Left lung (tissue), 10 donors: ENCODE data around the gene BACE1-AS. TPM values are rescaled to one million over a fixed set of nuclear protein-coding genes. Genes with fewer than 3 reads are reported as not detected.

ENCODE experiments used
- ATAC-seq: fragments of 200-7000 bp; cut with Tn5 transposase; one replicate; pipeline ENCODE4 v1.9.1; 2020; ENCODE audit warnings: moderate library complexity
- DNase-seq, 4 donors: peaks; one replicate each; pipeline ENCODE4 v3.0.0-alpha.2; 2013 to 2020
- H3K27ac ChIP-seq, 2 donors: fragments of 200-600 bp; sonication (generic) in 1 of 2; one replicate each; pipeline versions ENCODE4 v1.5.0 to v1.8.0; 2020 to 2021
- H3K27me3 ChIP-seq, 2 donors: fragments of 200-600 bp; sonication (generic) in 1 of 2; one replicate each; pipeline versions ENCODE4 v1.5.0 to v1.8.0; 2020 to 2021
- H3K36me3 ChIP-seq, 2 donors: fragments of 200-600 bp; sonication (generic) in 1 of 2; one replicate each; pipeline versions ENCODE4 v1.5.0 to v1.8.0; 2020 to 2021
- H3K4me1 ChIP-seq, 2 donors: fragments of 200-600 bp; one replicate each; pipeline ENCODE4 v1.8.0; 2021
- H3K4me3 ChIP-seq, 2 donors: fragments of 200-600 bp; sonication (generic) in 1 of 2; one replicate each; pipeline versions ENCODE4 v1.5.0 to v1.8.0; 2020 to 2021; ENCODE audit warnings: mild to moderate bottlenecking in 1 of 2
- H3K9me3 ChIP-seq, 2 donors: fragments of 200-600 bp; sonication (generic) in 1 of 2; one replicate each; pipeline versions ENCODE4 v1.5.0 to v1.8.0; 2020 to 2021
- intact Hi-C, 2 donors: fragments of 100-400 bp; cut with DNase I; formaldehyde crosslinking; loops; one replicate each; pipeline versions ENCODE4 v1.11.2 to v1.14.2; 2022
- polyA plus RNA-seq, 6 donors: library from polyadenylated mRNA; unstranded; fragments of 120-200 nt; gene quantifications; one replicate each; pipeline ENCODE4 v1.2.1, GENCODE V29; 2013; ENCODE audit not compliant: insufficient read length in 6 of 6
- total RNA-seq, 2 donors: library from RNA; stranded (reverse); fragmentation: NEBNext Ultra II Directional; extraction: Animal tissue kit (Norgen Biotek cat#: 25700); gene quantifications; one replicate each; pipeline ENCODE4 v1.2.1, GENCODE V29; 2021
- TF ChIP-seq, protein P1 (sequence below), 2 donors: fragments of 200-600 bp; sonication (generic) in 1 of 2; IDR thresholded peaks; one replicate each; pipeline versions ENCODE4 v1.5.0 to v1.8.0; 2021; ENCODE audit warnings: antibody characterized with exemption in 2 of 2
- donor health status: DM: no; HTN: yes; CAD: no.
- donor health status: DM: no; HTN: no; CAD: no.

BACE1-AS gene
- total and polyA plus RNA-seq, 8 donors: 6.4 to 24.3 (median 21.6) TPM

- Histone ChIP-seq H3K36me3 (peaks cover 0 to 47% of the 10 kb centered on the region in 2 donors), H3K4me1 (no peaks in the 10 kb centered on the region), H3K4me3 (no peak overlapping the region), H3K27me3 (no peaks in the 10 kb centered on the region), H3K27ac (no peak overlapping the region), H3K9me3 (no peaks in the 10 kb centered on the region)
- intact Hi-C loops: no loop called here
- DNase-seq (no peak), ATAC-seq (no peak)
- TF ChIP-seq, protein P1, sequence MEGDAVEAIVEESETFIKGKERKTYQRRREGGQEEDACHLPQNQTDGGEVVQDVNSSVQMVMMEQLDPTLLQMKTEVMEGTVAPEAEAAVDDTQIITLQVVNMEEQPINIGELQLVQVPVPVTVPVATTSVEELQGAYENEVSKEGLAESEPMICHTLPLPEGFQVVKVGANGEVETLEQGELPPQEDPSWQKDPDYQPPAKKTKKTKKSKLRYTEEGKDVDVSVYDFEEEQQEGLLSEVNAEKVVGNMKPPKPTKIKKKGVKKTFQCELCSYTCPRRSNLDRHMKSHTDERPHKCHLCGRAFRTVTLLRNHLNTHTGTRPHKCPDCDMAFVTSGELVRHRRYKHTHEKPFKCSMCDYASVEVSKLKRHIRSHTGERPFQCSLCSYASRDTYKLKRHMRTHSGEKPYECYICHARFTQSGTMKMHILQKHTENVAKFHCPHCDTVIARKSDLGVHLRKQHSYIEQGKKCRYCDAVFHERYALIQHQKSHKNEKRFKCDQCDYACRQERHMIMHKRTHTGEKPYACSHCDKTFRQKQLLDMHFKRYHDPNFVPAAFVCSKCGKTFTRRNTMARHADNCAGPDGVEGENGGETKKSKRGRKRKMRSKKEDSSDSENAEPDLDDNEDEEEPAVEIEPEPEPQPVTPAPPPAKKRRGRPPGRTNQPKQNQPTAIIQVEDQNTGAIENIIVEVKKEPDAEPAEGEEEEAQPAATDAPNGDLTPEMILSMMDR (IDR thresholded peaks at IDR 0.05): no peak
Measured at GRCh38 chr11:117337076-117337475, 45.9 kb downstream of the BACE1-AS start.

Other genes with a start within 250 kb of the BACE1-AS start
- 10 to 100 TPM; 28.0 to 49.6 TPM for gene SIK3, start 192.9 kb upstream of the BACE1-AS start, total RNA-seq
- 10 to 100 TPM; 31.4 to 40.2 (median 35.9) TPM for gene SIK3, start 192.9 kb upstream of the BACE1-AS start, polyA plus RNA-seq
- 10 to 100 TPM; 78.1 to 82.3 TPM for gene PAFAH1B2, start 147.1 kb upstream of the BACE1-AS start, total RNA-seq
- gene PAFAH1B2, start 147.1 kb upstream of the BACE1-AS start, polyA plus RNA-seq: 10 to 100 TPM; 58.9 to 72.7 (median 66.6) TPM
- 100 to 1,000 TPM in 1 of 2 donors, 10 to 100 TPM in 1; 66.1 to 112 TPM for gene SIDT2, start 112.6 kb upstream of the BACE1-AS start, total RNA-seq
- gene SIDT2, start 112.6 kb upstream of the BACE1-AS start, polyA plus RNA-seq: 10 to 100 TPM; 29.2 to 34.5 (median 32.8) TPM
- gene TAGLN, start 92.0 kb upstream of the BACE1-AS start, total RNA-seq: 100 to 1,000 TPM; 505 to 763 TPM
- gene TAGLN, start 92.0 kb upstream of the BACE1-AS start, polyA plus RNA-seq: 100 to 1,000 TPM; 104 to 262 (median 149) TPM
- gene PCSK7, start 59.3 kb upstream of the BACE1-AS start, total RNA-seq: 10 to 100 TPM; 65.8 to 77.8 TPM
- gene PCSK7, start 59.3 kb upstream of the BACE1-AS start, polyA plus RNA-seq: 10 to 100 TPM; 24.5 to 33.1 (median 27.7) TPM
- gene RNF214, start 58.7 kb upstream of the BACE1-AS start, total RNA-seq: 10 to 100 TPM; 21.5 to 22.3 TPM
- gene RNF214, start 58.7 kb upstream of the BACE1-AS start, polyA plus RNA-seq: 10 to 100 TPM; 29.4 to 37.1 (median 31.5) TPM
- 10 to 100 TPM; 24.1 to 39.5 TPM for gene BACE1, start 24.9 kb downstream of the BACE1-AS start, total RNA-seq
- 10 to 100 TPM; 40.7 to 50.2 (median 48.1) TPM for gene BACE1, start 24.9 kb downstream of the BACE1-AS start, polyA plus RNA-seq
- 10 to 100 TPM; 27.4 to 31.0 TPM for gene CEP164, start 36.5 kb downstream of the BACE1-AS start, total RNA-seq
- 10 to 100 TPM; 31.6 to 43.6 (median 37.4) TPM for gene CEP164, start 36.5 kb downstream of the BACE1-AS start, polyA plus RNA-seq